Endothelial cell of umbilical vein (primary cell): ENCODE measurements around the gene SORT1. TPM values are rescaled to one million over a fixed set of nuclear protein-coding genes. Genes with fewer than 3 reads are reported as not detected.

Experiments used
- BruUV-seq: library from RNA; stranded (reverse); fragments of 400-500 nt; replicated peaks from 2 replicates; lab custom pipeline; 2021; lab: Mats Ljungman, UMichigan
- CTCF ChIA-PET: fragments of 300-600, 350-600 bp; sonication (Branson Sonifier 250); formaldehyde crosslinking; loops from one replicate; lab custom pipeline; 2021; ENCODE audit warnings: antibody characterized with exemption, inconsistent platforms; lab: Charles Lee
- POLR2A ChIA-PET: fragments of 300-600, 350-600 bp; sonication (Branson Sonifier 250); formaldehyde crosslinking; loops from one replicate; lab custom pipeline; 2021; ENCODE audit warnings: antibody characterized with exemption, inconsistent platforms; lab: Charles Lee
- DNase-seq: peaks from one replicate; pipeline ENCODE4 v3.0.0-alpha.2; 2011; ENCODE audit warnings: low read depth, low spot score
- FAIRE-seq: peaks from 2 replicates; lab custom pipeline; 2011; peaks lifted over from hg19 to GRCh38; lab: Jason Lieb, UNC
- H2AFZ ChIP-seq: 2 replicates; pipeline ENCODE4 v1.6.0; 2012; ENCODE audit warnings: low read depth, low read length, control low read depth, inconsistent platforms
- H3K27ac ChIP-seq: 2 replicates; pipeline ENCODE4 v1.5.1; 2011; ENCODE audit warnings: low read depth, mild to moderate bottlenecking, control low read depth, low read length, moderate library complexity; ENCODE audit not compliant: insufficient read depth
- H3K27me3 ChIP-seq, 2 experiments: 2 replicates each; pipeline versions ENCODE4 v1.6.0 to v1.6.1; 2011; ENCODE audit warnings: low read length in 2 of 2, mixed read lengths in 1 of 2; ENCODE audit not compliant: control insufficient read depth in 2 of 2, insufficient read depth in 2 of 2
- H3K36me3 ChIP-seq, 2 experiments: 2 replicates in 1 of 2; 3 replicates in 1 of 2; pipeline ENCODE4 v1.5.1; 2011; ENCODE audit warnings: low read length in 2 of 2, mild to moderate bottlenecking in 1 of 2, moderate library complexity in 1 of 2; ENCODE audit not compliant: control insufficient read depth in 2 of 2, insufficient read depth in 2 of 2; ENCODE audit errors: extremely low read depth in 1 of 2
- H3K4me1 ChIP-seq: 3 replicates; pipeline ENCODE4 v1.5.1; 2011; ENCODE audit warnings: mild to moderate bottlenecking, low read length; ENCODE audit not compliant: control insufficient read depth, insufficient read depth; ENCODE audit errors: extremely low read depth
- H3K4me2 ChIP-seq: 2 replicates; pipeline ENCODE4 v1.6.1; 2011; ENCODE audit warnings: low read length, control low read depth, mixed read lengths; ENCODE audit not compliant: insufficient read depth
- H3K4me3 ChIP-seq, 3 experiments: fragments of 200-600 bp in 1 of 3; sonication (generic), shearing (Covaris generic) in 1 of 3; replicated peaks in 1 of 3; 2 replicates each; pipeline ENCODE4 v1.5.1; 2011 to 2016; ENCODE audit warnings: control low read depth in 3 of 3, low read length in 3 of 3, mild to moderate bottlenecking in 2 of 3, inconsistent platforms in 1 of 3, low read depth in 1 of 3, moderate library complexity in 1 of 3; ENCODE audit not compliant: insufficient read depth in 1 of 3
- H3K79me2 ChIP-seq: 2 replicates; pipeline ENCODE4 v1.6.0; 2012; ENCODE audit warnings: low read length, inconsistent platforms; ENCODE audit not compliant: control insufficient read depth, insufficient read depth
- H3K9ac ChIP-seq: replicated peaks from 2 replicates; pipeline ENCODE3; 2011; ENCODE audit warnings: low read length, control low read depth; ENCODE audit not compliant: insufficient read depth; ENCODE audit errors: extremely low read depth
- H3K9me1 ChIP-seq: replicated peaks from 3 replicates; pipeline ENCODE4 v1.6.0; 2011; ENCODE audit warnings: mild to moderate bottlenecking, low read length; ENCODE audit not compliant: control insufficient read depth, insufficient read depth; ENCODE audit errors: extremely low read depth
- H3K9me3 ChIP-seq: replicated peaks from 2 replicates; pipeline ENCODE4 v1.5.1; 2012; ENCODE audit warnings: low read length, inconsistent platforms; ENCODE audit not compliant: control insufficient read depth, insufficient read depth
- H4K20me1 ChIP-seq: replicated peaks from 2 replicates; pipeline ENCODE3; 2011; ENCODE audit warnings: mild to moderate bottlenecking, low read length; ENCODE audit not compliant: control insufficient read depth, insufficient read depth; ENCODE audit errors: extremely low read depth
- EZH2 ChIP-seq: IDR thresholded peaks from 2 replicates; pipeline ENCODE4 v1.6.1; 2012; ENCODE audit warnings: borderline replicate concordance, low read depth, mild to moderate bottlenecking, moderate library complexity, low read length, inconsistent platforms; ENCODE audit not compliant: severe bottlenecking
- FOS ChIP-seq: IDR thresholded peaks from 2 replicates; pipeline ENCODE4 v1.6.1; 2011; ENCODE audit warnings: mild to moderate bottlenecking, low read length, moderate library complexity, borderline replicate concordance; ENCODE audit not compliant: insufficient read depth
- GATA2 ChIP-seq: IDR thresholded peaks from 2 replicates; pipeline ENCODE4 v1.7.0; 2011; ENCODE audit warnings: low read depth, mild to moderate bottlenecking, moderate library complexity, mixed read lengths, low read length; ENCODE audit not compliant: insufficient read length, insufficient read depth
- JUN ChIP-seq: IDR thresholded peaks from 2 replicates; pipeline ENCODE4 v1.6.1; 2011; ENCODE audit warnings: borderline replicate concordance, low read depth; ENCODE audit not compliant: insufficient read length, insufficient read depth
- MAX ChIP-seq: IDR thresholded peaks from 2 replicates; pipeline ENCODE4 v1.6.1; 2011; ENCODE audit not compliant: insufficient read depth, insufficient read length
- MYC ChIP-seq: IDR thresholded peaks from one replicate; pipeline ENCODE4 v1.6.1; 2011; ENCODE audit warnings: mild to moderate bottlenecking, low read depth, low read length
- POLR2A ChIP-seq: IDR thresholded peaks from 2 replicates; pipeline ENCODE4 v1.6.1; 2012; ENCODE audit warnings: low read depth, mild to moderate bottlenecking, control low read depth, low read length
- POLR2AphosphoS5 ChIP-seq: IDR thresholded peaks from 2 replicates; pipeline ENCODE4 v1.6.1; 2012; ENCODE audit warnings: low read depth, mild to moderate bottlenecking, control low read depth, low read length, moderate library complexity; ENCODE audit not compliant: insufficient read depth
- dilution Hi-C: fragments of 300-500 bp; cut with MboI; formaldehyde crosslinking; loops from one replicate; pipeline ENCODE4 v1.15.0; 2019; ENCODE audit warnings: low sequenced_read_pairs; ENCODE audit not compliant: extremely low pct_ligation_motif_present
- intact Hi-C: fragments of 100-400 bp; cut with micrococcal nuclease; formaldehyde crosslinking; loops from one replicate; pipeline ENCODE4 v1.10.0; 2022
- polyA plus RNA-seq, 4 experiments: library from polyadenylated mRNA; depleted of rRNA in 3 of 4; stranded (reverse) in 3 of 4; unstranded in 1 of 4; fragments of >200 nt; gene quantifications; 2 replicates each; pipeline versions ENCODE4 v1.2.1 to v1.2.3, GENCODE V29; 2011 to 2012; ENCODE audit warnings: missing spikeins in 1 of 4
- total RNA-seq: library from RNA; stranded (reverse); gene quantifications from 2 replicates; pipeline ENCODE4 v1.2.3, GENCODE V29; 2021
- TF ChIP-seq, protein P1 (sequence below), 2 donors: IDR thresholded peaks; 1 replicate in 1 of 2; 2 replicates in 1 of 2; pipeline ENCODE4 v1.5.1; 2011; ENCODE audit warnings: low read length in 2 of 2, mild to moderate bottlenecking in 2 of 2, moderate library complexity in 2 of 2, control low read depth in 1 of 2, inconsistent platforms in 1 of 2, low read depth in 1 of 2; ENCODE audit not compliant: insufficient read depth in 1 of 2; ENCODE audit errors: extremely low read depth in 1 of 2

The SORT1 gene
- total and polyA plus RNA-seq, 2 donors (not counting 3 experiments of a cell fraction or from before 2014, with no cell fraction given), result 6.8 to 17.8 TPM

DNA sequence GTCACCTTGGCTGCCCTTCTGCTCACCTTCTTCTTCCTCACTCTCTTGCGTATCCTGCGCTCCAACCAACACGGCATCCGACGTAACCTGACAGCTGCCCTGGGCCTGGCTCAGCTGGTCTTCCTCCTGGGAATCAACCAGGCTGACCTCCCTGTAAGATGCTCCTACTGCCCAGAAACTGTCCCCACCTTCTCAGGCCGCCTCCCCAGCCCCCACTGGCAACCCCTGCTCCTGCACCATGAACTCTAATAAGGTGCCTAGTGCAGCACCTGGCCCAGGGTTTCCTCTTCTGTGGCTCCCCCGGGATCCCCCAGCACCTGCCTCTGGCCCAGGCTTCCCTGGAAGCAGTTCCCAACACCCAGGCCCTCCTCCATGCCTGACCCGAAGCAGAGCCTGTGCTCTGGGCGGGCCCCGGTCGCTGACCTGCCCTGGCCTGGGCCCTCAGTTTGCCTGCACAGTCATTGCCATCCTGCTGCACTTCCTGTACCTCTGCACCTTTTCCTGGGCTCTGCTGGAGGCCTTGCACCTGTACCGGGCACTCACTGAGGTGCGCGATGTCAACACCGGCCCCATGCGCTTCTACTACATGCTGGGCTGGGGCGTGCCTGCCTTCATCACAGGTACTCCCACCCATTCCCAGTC is 127.6 kb downstream of the SORT1 start:
- no peak overlapping the region for H3K9ac ChIP-seq
- no peak overlapping the region for H2AFZ ChIP-seq
- H4K20me1 ChIP-seq, result no peaks in the 10 kb centered on the region
- H3K4me3 ChIP-seq, result no peak overlapping the region
- dilution Hi-C loops, result no loop called here
- DNase-seq (no peak), FAIRE-seq (no peak)
- no peak overlapping the region for H3K4me2 ChIP-seq
- TF ChIP-seq GATA2, result no peak
- no peak for TF ChIP-seq POLR2AphosphoS5
- TF ChIP-seq MAX, result no peak
- no peak for TF ChIP-seq MYC
- no peak for TF ChIP-seq FOS
- TF ChIP-seq, protein P1, sequence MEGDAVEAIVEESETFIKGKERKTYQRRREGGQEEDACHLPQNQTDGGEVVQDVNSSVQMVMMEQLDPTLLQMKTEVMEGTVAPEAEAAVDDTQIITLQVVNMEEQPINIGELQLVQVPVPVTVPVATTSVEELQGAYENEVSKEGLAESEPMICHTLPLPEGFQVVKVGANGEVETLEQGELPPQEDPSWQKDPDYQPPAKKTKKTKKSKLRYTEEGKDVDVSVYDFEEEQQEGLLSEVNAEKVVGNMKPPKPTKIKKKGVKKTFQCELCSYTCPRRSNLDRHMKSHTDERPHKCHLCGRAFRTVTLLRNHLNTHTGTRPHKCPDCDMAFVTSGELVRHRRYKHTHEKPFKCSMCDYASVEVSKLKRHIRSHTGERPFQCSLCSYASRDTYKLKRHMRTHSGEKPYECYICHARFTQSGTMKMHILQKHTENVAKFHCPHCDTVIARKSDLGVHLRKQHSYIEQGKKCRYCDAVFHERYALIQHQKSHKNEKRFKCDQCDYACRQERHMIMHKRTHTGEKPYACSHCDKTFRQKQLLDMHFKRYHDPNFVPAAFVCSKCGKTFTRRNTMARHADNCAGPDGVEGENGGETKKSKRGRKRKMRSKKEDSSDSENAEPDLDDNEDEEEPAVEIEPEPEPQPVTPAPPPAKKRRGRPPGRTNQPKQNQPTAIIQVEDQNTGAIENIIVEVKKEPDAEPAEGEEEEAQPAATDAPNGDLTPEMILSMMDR (IDR thresholded peaks at IDR 0.05; ENCODE audit: extremely low read depth in 1 of 2, insufficient read depth in 1 of 2, low read depth in 1 of 2, low read length in 2 of 2), result no peak
- TF ChIP-seq EZH2, result no peak
- TF ChIP-seq JUN, result no peak
- no peak for TF ChIP-seq POLR2A
- ChIA-PET POLR2A (no interaction called here), CTCF (interaction anchor here (0.9 kb wide), 1 partner anchor 263 kb away, joined by 3 read pairs; no protein-coding TSS in a partner anchor)
- no peaks in the 10 kb centered on the region for H3K79me2 ChIP-seq
- H3K27me3 ChIP-seq, result no peaks in the 10 kb centered on the region
- BruUV-seq, result no TSS peak
- no peaks in the 10 kb centered on the region for H3K36me3 ChIP-seq
- H3K27ac ChIP-seq, result no peak overlapping the region
- intact Hi-C loops, result loop anchor here (10.0 kb wide), 1 partner anchor 215 kb away; the partner anchor contains the start of gene ATXN7L2
- no peaks in the 10 kb centered on the region for H3K9me3 ChIP-seq
- no peaks in the 10 kb centered on the region for H3K9me1 ChIP-seq
- no peaks in the 10 kb centered on the region for H3K4me1 ChIP-seq
